BJ (cell line): ENCODE results near the gene LPGAT1. TPM values are rescaled to one million over a fixed set of nuclear protein-coding genes. Genes with fewer than 3 reads are reported as not detected.

Source experiments
- CTCF ChIA-PET: fragments of 350-600 bp; formaldehyde crosslinking; extraction: SDS; loops from one replicate; lab custom pipeline; 2021; ENCODE audit warnings: antibody characterized with exemption, inconsistent platforms; lab: Yijun Ruan, JAX
- POLR2A ChIA-PET: fragments of 300-600 bp; sonication (Branson Sonifier 250); formaldehyde crosslinking; extraction: SDS; loops from one replicate; lab custom pipeline; 2021; ENCODE audit warnings: antibody characterized with exemption; lab: Charles Lee
- DNase-seq: peaks from one replicate; pipeline ENCODE4 v3.0.0-alpha.2; 2011; ENCODE audit warnings: low read depth
- H3K27me3 ChIP-seq: 2 replicates; pipeline ENCODE4 v1.6.0; 2011; ENCODE audit warnings: low read length; ENCODE audit not compliant: control insufficient read depth, insufficient read depth
- H3K36me3 ChIP-seq: 2 replicates; pipeline ENCODE4 v1.5.1; 2011; ENCODE audit warnings: low read length; ENCODE audit not compliant: control insufficient read depth, insufficient read depth
- H3K4me3 ChIP-seq: 2 replicates; pipeline ENCODE4 v1.5.1; 2011; ENCODE audit warnings: low read depth, mild to moderate bottlenecking, control low read depth, low read length
- CTCF ChIP-seq: IDR thresholded peaks from 2 replicates; pipeline ENCODE4 v1.5.1; 2011; ENCODE audit warnings: low read depth, mild to moderate bottlenecking, control low read depth, inconsistent platforms, low read length, moderate library complexity; ENCODE audit not compliant: insufficient read depth
- polyA plus RNA-seq: library from polyadenylated mRNA; depleted of rRNA; stranded (reverse); fragments of >200 nt; gene quantifications from 2 replicates; pipeline ENCODE4 v1.2.3, GENCODE V29; 2011

LPGAT1 gene
- polyA plus RNA-seq, 1 experiment = 7.7 TPM

- CTCF ChIA-PET = interaction anchor here (0.6 to 3.0 kb wide), 13 partner anchors 13 to 410 kb away, joined by 3 to 15 read pairs (median 3); partner anchors contain the start of genes DTL and INTS7
- no peak for DNase-seq
Measured at GRCh38 chr1:211828584-211829342, 1.8 kb downstream of the LPGAT1 start.

GRCh38 chr1:211827051-211827450 is 3.5 kb downstream of the LPGAT1 start:
- Histone ChIP-seq H3K27me3 (no peaks in the 10 kb centered on the region), H3K36me3 (peaks cover 3% of the 10 kb centered on the region), H3K4me3 (no peak overlapping the region)
- ChIA-PET POLR2A (no interaction called here), CTCF (interaction anchor here (0.7 to 3.1 kb wide), 6 partner anchors 10 to 629 kb away, joined by 3 to 15 read pairs (median 5); no protein-coding TSS in a partner anchor)
- TF ChIP-seq CTCF = no peak
- DNase-seq = no peak

More at GRCh38 chr1:211828584-211829342, 1.8 kb downstream of the LPGAT1 start:
- Histone ChIP-seq H3K4me3 (peak overlapping the region; percentile 68), H3K36me3 (no peaks in the 10 kb centered on the region), H3K27me3 (no peaks in the 10 kb centered on the region)
- POLR2A ChIA-PET = no interaction called here
- TF ChIP-seq CTCF = no peak

- no peak overlapping the region for H3K4me3 ChIP-seq
- DNase-seq = peak; percentile 21
- TF ChIP-seq CTCF = no peak
- ChIA-PET POLR2A (no interaction called here), CTCF (interaction anchor here (0.7 to 3.1 kb wide), 6 partner anchors 10 to 630 kb away, joined by 3 to 10 read pairs (median 4); partner anchors contain the start of gene INTS7)
- H3K36me3 ChIP-seq = peaks cover 3% of the 10 kb centered on the region
- H3K27me3 ChIP-seq = no peaks in the 10 kb centered on the region
Measured at GRCh38 chr1:211825980-211826379, 4.6 kb downstream of the LPGAT1 start.

- Histone ChIP-seq H3K4me3 (no peak overlapping the region), H3K27me3 (no peaks in the 10 kb centered on the region), H3K36me3 (peaks cover 3% of the 10 kb centered on the region)
- ChIA-PET POLR2A (no interaction called here), CTCF (no interaction called here)
- no peak for TF ChIP-seq CTCF
- no peak for DNase-seq
Measured at GRCh38 chr1:211822677-211823407, 7.7 kb downstream of the LPGAT1 start.

- no peak for TF ChIP-seq CTCF
- CTCF ChIA-PET = interaction anchor here (1.2 to 2.1 kb wide), 4 partner anchors 10 to 118 kb away, joined by 3 to 10 read pairs (median 6); no protein-coding TSS in a partner anchor
Measured at GRCh38 chr1:211816586-211816985, 14.0 kb downstream of the LPGAT1 start.

More at GRCh38 chr1:211816586-211816985, 14.0 kb downstream of the LPGAT1 start:
- no peaks in the 10 kb centered on the region for H3K27me3 ChIP-seq
- no peaks in the 10 kb centered on the region; the same call in none of the 2 replicates for H3K36me3 ChIP-seq
- POLR2A ChIA-PET = no interaction called here
- no peak for DNase-seq
- no peak overlapping the region for H3K4me3 ChIP-seq
